Measurements from ENCODE around the gene ZBTB11.

DNA sequence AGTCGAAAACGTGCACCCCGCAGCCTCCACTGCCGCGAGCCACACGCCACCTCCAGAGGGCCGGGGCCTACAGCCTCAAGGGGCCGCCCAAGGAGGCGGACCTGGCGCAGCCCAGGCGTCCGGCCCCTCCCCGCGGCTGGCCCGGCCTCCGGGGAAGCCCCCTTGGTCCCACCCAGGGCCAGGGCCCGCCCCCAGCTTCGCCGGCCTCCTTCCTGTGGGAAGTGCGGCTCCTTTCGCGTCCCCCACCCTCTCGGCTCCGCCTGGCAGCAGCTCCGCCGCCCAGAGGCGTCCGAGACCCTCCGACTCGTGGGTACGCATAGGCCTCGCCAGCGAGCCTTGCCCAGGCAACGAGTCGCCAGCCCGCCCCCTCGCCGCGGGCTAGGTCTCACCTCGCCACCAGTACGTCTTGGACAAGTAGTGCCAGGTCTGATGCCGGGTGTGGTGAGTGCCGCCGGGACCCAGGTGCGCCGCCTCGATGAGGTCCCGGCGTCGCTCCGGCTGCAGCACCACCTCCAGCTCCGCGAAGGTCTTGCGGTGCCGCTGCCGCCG is 642 bp downstream of the ZBTB11 start:
- TF ChIP-seq CTCF (conservative IDR thresholded peaks at IDR 0.05; ENCODE audit: low read depth, low read length) (no peak), EZH2 (IDR thresholded peaks at IDR 0.05; ENCODE audit: borderline replicate concordance, low read depth, low read length, poor library complexity, severe bottlenecking) (no peak)

Data from A673 (cell line).